ENCODE data around the gene NDUFS8. TPM values are rescaled to one million over a fixed set of nuclear protein-coding genes. Genes with fewer than 3 reads are reported as not detected.

The NDUFS8 gene
- total and polyA plus RNA-seq, 2 experiments from 2014 or later, result 114 to 219 TPM

GRCh38 chr11:68027667-68028066 lies 2.8 kb upstream of the NDUFS8 start:
- Histone ChIP-seq H2AFZ (no peak overlapping the region), H3K4me1 (ENCODE audit: insufficient read depth) (peaks cover 37% of the 10 kb centered on the region), H3K79me2 (ENCODE audit: insufficient read depth) (peaks cover 27% of the 10 kb centered on the region), H3K9me3 (ENCODE audit: low read depth) (no peaks in the 10 kb centered on the region), H3F3A (ENCODE audit: insufficient read depth) (peaks cover 24% of the 10 kb centered on the region), H3K27me3 (replicated peaks; ENCODE audit: insufficient read depth) (no peaks in the 10 kb centered on the region), H3K4me3 (no peak overlapping the region), H3K27ac (peak overlapping the region; percentile 97), H4K20me1 (ENCODE audit: insufficient read depth) (no peaks in the 10 kb centered on the region), H3K36me3 (ENCODE audit: low read depth) (no peaks in the 10 kb centered on the region; the same call in 1 of the 2 replicates), H3K4me2 (ENCODE audit: unreplicated experiment) (peak overlapping the region; percentile 44), H3K9me2 (ENCODE audit: insufficient read depth) (no peaks in the 10 kb centered on the region), H3K9ac (peak overlapping the region; percentile 77)
- TF ChIP-seq EZH2phosphoT487 (IDR thresholded peaks at IDR 0.05; ENCODE audit: insufficient read depth, low read depth), result no peak
- in situ Hi-C loops (cut with MboI), result no loop called here
- WGBS, 2 experiments (ENCODE audit: low coverage in 1 of 2, low lambda C conversion rate in 2 of 2, missing lambda C conversion rate in 2 of 2), result 83 to 87% methylated on average over 20 to 21 of the region's 21 CpGs
- DNase-seq, result no peak

- H3F3A ChIP-seq (ENCODE audit: insufficient read depth), result peaks cover 24% of the 10 kb centered on the region
- peak overlapping the region; percentile 96 for H3K4me2 ChIP-seq (ENCODE audit: unreplicated experiment)
- no peak overlapping the region for H2AFZ ChIP-seq
- no peaks in the 10 kb centered on the region for H3K9me3 ChIP-seq (ENCODE audit: low read depth)
- H3K27me3 ChIP-seq (replicated peaks; ENCODE audit: insufficient read depth), result no peaks in the 10 kb centered on the region
- H3K9me2 ChIP-seq (ENCODE audit: insufficient read depth), result no peaks in the 10 kb centered on the region
- peaks cover 37% of the 10 kb centered on the region for H3K4me1 ChIP-seq (ENCODE audit: insufficient read depth)
- DNase-seq, result peak; percentile 84
- WGBS, 2 experiments (ENCODE audit: low coverage in 1 of 2, low lambda C conversion rate in 2 of 2, missing lambda C conversion rate in 2 of 2), result 61% methylated on average over 12 of the region's 12 CpGs
- peak overlapping the region; percentile 86 for H3K4me3 ChIP-seq
- in situ Hi-C loops (cut with MboI), result no loop called here
- peak overlapping the region; percentile 94 for H3K9ac ChIP-seq
- peaks cover 29% of the 10 kb centered on the region for H3K79me2 ChIP-seq (ENCODE audit: insufficient read depth)
- peak overlapping the region; percentile 97 for H3K27ac ChIP-seq
- TF ChIP-seq EZH2phosphoT487 (IDR thresholded peaks at IDR 0.05; ENCODE audit: insufficient read depth, low read depth) (no peak), EZH2 (IDR thresholded peaks at IDR 0.05; ENCODE audit: insufficient read depth, poor library complexity, severe bottlenecking) (no peak)
- H3K36me3 ChIP-seq (ENCODE audit: low read depth), result peaks cover 3% of the 10 kb centered on the region; the same call in 1 of the 2 replicates
- H4K20me1 ChIP-seq (ENCODE audit: insufficient read depth), result no peaks in the 10 kb centered on the region
Measured at GRCh38 chr11:68028802-68029545, 1.5 kb upstream of the NDUFS8 start.

GRCh38 chr11:68031144-68031464 lies 623 bp downstream of the NDUFS8 start:
- DNase-seq, result peak; percentile 60
- Histone ChIP-seq H3K9ac (peak overlapping the region; percentile 94), H2AFZ (peak overlapping the region; percentile 87), H4K20me1 (ENCODE audit: insufficient read depth) (no peaks in the 10 kb centered on the region), H3K4me1 (ENCODE audit: insufficient read depth) (peaks cover 37% of the 10 kb centered on the region), H3K4me3 (peak overlapping the region; percentile 86), H3K9me2 (ENCODE audit: insufficient read depth) (no peaks in the 10 kb centered on the region), H3K27me3 (replicated peaks; ENCODE audit: insufficient read depth) (no peaks in the 10 kb centered on the region), H3F3A (ENCODE audit: insufficient read depth) (peaks cover 20% of the 10 kb centered on the region), H3K4me2 (ENCODE audit: unreplicated experiment) (peak overlapping the region; percentile 96), H3K79me2 (ENCODE audit: insufficient read depth) (peaks cover 33% of the 10 kb centered on the region), H3K9me3 (ENCODE audit: low read depth) (no peaks in the 10 kb centered on the region), H3K36me3 (ENCODE audit: low read depth) (peaks cover 3% of the 10 kb centered on the region; the same call in 1 of the 2 replicates), H3K27ac (peak overlapping the region; percentile 63)
- TF ChIP-seq EZH2 (IDR thresholded peaks at IDR 0.05; ENCODE audit: insufficient read depth, poor library complexity, severe bottlenecking), result no peak
- TF ChIP-seq EZH2phosphoT487 (IDR thresholded peaks at IDR 0.05; ENCODE audit: insufficient read depth, low read depth), result no peak
- in situ Hi-C loops (cut with MboI), result no loop called here
- 15% methylated on average over 10 of the region's 10 CpGs for WGBS, 2 experiments (ENCODE audit: low coverage in 1 of 2, low lambda C conversion rate in 2 of 2, missing lambda C conversion rate in 2 of 2)

- peaks cover 33% of the 10 kb centered on the region for H3K79me2 ChIP-seq (ENCODE audit: insufficient read depth)
- H3K9ac ChIP-seq, result peak overlapping the region; percentile 94
- H3K4me1 ChIP-seq (ENCODE audit: insufficient read depth), result peaks cover 36% of the 10 kb centered on the region
- no peak overlapping the region for H3K4me3 ChIP-seq
- H3K36me3 ChIP-seq (ENCODE audit: low read depth), result peaks cover 3% of the 10 kb centered on the region; the same call in 1 of the 2 replicates
- whole genome bisulfite sequencing, 2 experiments (ENCODE audit: low coverage in 1 of 2, low lambda C conversion rate in 2 of 2, missing lambda C conversion rate in 2 of 2), result 81 to 94% methylated on average over 8 to 9 of the region's 9 CpGs
- no peak for DNase-seq
- H3F3A ChIP-seq (ENCODE audit: insufficient read depth), result peaks cover 20% of the 10 kb centered on the region
- H3K9me3 ChIP-seq (ENCODE audit: low read depth), result no peaks in the 10 kb centered on the region
- H3K9me2 ChIP-seq (ENCODE audit: insufficient read depth), result no peaks in the 10 kb centered on the region
- in situ Hi-C loops (cut with MboI), result no loop called here
- no peaks in the 10 kb centered on the region for H4K20me1 ChIP-seq (ENCODE audit: insufficient read depth)
- TF ChIP-seq EZH2phosphoT487 (IDR thresholded peaks at IDR 0.05; ENCODE audit: insufficient read depth, low read depth) (no peak), EZH2 (IDR thresholded peaks at IDR 0.05; ENCODE audit: insufficient read depth, poor library complexity, severe bottlenecking) (no peak)
- H3K27me3 ChIP-seq (replicated peaks; ENCODE audit: insufficient read depth), result no peaks in the 10 kb centered on the region
- peak overlapping the region; percentile 96 for H3K4me2 ChIP-seq (ENCODE audit: unreplicated experiment)
- no peak overlapping the region for H2AFZ ChIP-seq
- no peak overlapping the region for H3K27ac ChIP-seq
Measured at GRCh38 chr11:68032003-68032402, 1.5 kb downstream of the NDUFS8 start.
